Activated T-helper 1 cell treated with Interleukin-2 at 50 U/mL for 16 hours (primary cell): ENCODE data around the gene ARX.

ENCODE experiments used
- DNase-seq: peaks from one replicate; pipeline ENCODE4 v3.0.0-alpha.2; 2020; ENCODE audit warnings: low read depth

ARX gene

GRCh38 chrX:25015486-25016360 is at the start of gene ARX:
ARX (minus strand) TSS chrX:25015965; CDS start chrX:25015737, 228 bp downstream.
- no peak for DNase-seq

- no peak for DNase-seq
These were observed 43.5 kb upstream of the ARX start for GRCh38 chrX:25059273-25059672.

GRCh38 chrX:25052798-25053534 is 37.2 kb upstream of the ARX start:
- DNase-seq = no peak

GRCh38 chrX:25049971-25050370 is 34.2 kb upstream of the ARX start:
- no peak for DNase-seq

GRCh38 chrX:25049357-25049756 is 33.6 kb upstream of the ARX start:
- no peak for DNase-seq

- no peak for DNase-seq
These were observed 32.4 kb upstream of the ARX start for GRCh38 chrX:25048178-25048577.

- DNase-seq = no peak
These were observed 27.4 kb upstream of the ARX start for GRCh38 chrX:25043192-25043591.

- DNase-seq = no peak
These were observed 23.3 kb upstream of the ARX start for GRCh38 chrX:25039036-25039435.

GRCh38 chrX:25034889-25035288 is 19.1 kb upstream of the ARX start:
- DNase-seq = no peak

GRCh38 chrX:25029288-25029825 is 13.6 kb upstream of the ARX start:
- no peak for DNase-seq

GRCh38 chrX:25028726-25029125 is 13.0 kb upstream of the ARX start:
- DNase-seq = no peak

GRCh38 chrX:25026576-25026975 is 10.8 kb upstream of the ARX start:
- no peak for DNase-seq

- no peak for DNase-seq
These were observed 9.8 kb upstream of the ARX start for GRCh38 chrX:25025615-25026014.

- DNase-seq = no peak
These were observed 8.1 kb upstream of the ARX start for GRCh38 chrX:25023908-25024307.

GRCh38 chrX:25022499-25023325 is 6.9 kb upstream of the ARX start:
- DNase-seq = no peak

- no peak for DNase-seq
These were observed 5.2 kb upstream of the ARX start for GRCh38 chrX:25020905-25021449.

GRCh38 chrX:25020391-25020904 is 4.7 kb upstream of the ARX start:
- DNase-seq = no peak

GRCh38 chrX:25019707-25020390 is 4.1 kb upstream of the ARX start:
- no peak for DNase-seq

GRCh38 chrX:25018682-25019081 is 2.9 kb upstream of the ARX start:
- no peak for DNase-seq

GRCh38 chrX:25017667-25018247 is 2.0 kb upstream of the ARX start:
- DNase-seq = no peak
